ENCODE results near the gene WDR6. TPM values are rescaled to one million over a fixed set of nuclear protein-coding genes. Genes with fewer than 3 reads are reported as not detected.

The WDR6 gene
- total and polyA plus RNA-seq, 8 donors, result 156 to 217 (median 183) TPM

DNA sequence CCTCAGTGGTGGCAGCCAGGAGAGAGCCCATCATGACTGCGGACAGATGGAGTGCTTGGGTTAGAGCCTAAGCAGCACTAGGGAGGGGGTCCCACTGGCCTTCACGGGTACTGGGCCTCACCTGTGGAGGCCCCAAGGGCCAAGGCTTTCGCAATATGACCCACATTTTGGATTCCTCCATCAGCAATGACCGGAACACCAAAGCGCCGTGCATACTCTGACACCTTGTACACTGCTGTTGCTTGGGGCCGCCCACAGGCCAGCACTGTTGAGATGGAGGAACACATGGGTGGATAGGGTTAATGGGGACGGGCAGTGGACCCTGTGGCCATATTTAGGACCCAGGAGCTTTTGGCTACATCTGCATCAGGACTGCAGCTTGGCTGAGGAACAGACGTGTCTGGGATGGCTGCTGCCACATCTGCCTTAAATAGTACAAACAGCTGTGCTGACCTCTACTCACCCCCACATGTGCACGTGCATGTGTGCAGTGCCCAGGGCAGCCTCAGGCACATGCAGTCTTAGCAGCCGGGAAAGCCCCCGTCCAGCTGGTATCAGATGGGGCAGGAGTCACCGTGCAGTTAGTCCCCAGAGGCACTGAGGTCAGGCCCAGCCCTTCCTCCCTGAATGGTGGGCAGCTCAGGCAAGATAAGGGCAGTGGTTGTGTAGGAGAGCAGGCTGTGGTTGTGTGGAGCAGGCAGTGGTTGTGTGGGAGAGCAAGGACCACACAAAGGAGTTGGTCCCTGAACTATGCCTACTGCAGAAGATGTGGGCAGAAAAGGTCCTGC lies 18.0 kb downstream of the WDR6 start:
- no peaks in the 10 kb centered on the region for H3K9me3 ChIP-seq
- H3K4me3 ChIP-seq, result no peak overlapping the region
- ATAC-seq (no peak), DNase-seq (no peak)
- no peak overlapping the region for H3K27ac ChIP-seq
- intact Hi-C loops (cut with DNase I), result no loop called here
- TF ChIP-seq, protein P1, sequence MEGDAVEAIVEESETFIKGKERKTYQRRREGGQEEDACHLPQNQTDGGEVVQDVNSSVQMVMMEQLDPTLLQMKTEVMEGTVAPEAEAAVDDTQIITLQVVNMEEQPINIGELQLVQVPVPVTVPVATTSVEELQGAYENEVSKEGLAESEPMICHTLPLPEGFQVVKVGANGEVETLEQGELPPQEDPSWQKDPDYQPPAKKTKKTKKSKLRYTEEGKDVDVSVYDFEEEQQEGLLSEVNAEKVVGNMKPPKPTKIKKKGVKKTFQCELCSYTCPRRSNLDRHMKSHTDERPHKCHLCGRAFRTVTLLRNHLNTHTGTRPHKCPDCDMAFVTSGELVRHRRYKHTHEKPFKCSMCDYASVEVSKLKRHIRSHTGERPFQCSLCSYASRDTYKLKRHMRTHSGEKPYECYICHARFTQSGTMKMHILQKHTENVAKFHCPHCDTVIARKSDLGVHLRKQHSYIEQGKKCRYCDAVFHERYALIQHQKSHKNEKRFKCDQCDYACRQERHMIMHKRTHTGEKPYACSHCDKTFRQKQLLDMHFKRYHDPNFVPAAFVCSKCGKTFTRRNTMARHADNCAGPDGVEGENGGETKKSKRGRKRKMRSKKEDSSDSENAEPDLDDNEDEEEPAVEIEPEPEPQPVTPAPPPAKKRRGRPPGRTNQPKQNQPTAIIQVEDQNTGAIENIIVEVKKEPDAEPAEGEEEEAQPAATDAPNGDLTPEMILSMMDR (IDR thresholded peaks at IDR 0.05), result no peak
- no peaks in the 10 kb centered on the region for H3K27me3 ChIP-seq
- peaks cover 0 to 51% of the 10 kb centered on the region in 2 donors for H3K36me3 ChIP-seq
- H3K4me1 ChIP-seq, result peaks cover 24 to 65% of the 10 kb centered on the region in 2 donors

DNA sequence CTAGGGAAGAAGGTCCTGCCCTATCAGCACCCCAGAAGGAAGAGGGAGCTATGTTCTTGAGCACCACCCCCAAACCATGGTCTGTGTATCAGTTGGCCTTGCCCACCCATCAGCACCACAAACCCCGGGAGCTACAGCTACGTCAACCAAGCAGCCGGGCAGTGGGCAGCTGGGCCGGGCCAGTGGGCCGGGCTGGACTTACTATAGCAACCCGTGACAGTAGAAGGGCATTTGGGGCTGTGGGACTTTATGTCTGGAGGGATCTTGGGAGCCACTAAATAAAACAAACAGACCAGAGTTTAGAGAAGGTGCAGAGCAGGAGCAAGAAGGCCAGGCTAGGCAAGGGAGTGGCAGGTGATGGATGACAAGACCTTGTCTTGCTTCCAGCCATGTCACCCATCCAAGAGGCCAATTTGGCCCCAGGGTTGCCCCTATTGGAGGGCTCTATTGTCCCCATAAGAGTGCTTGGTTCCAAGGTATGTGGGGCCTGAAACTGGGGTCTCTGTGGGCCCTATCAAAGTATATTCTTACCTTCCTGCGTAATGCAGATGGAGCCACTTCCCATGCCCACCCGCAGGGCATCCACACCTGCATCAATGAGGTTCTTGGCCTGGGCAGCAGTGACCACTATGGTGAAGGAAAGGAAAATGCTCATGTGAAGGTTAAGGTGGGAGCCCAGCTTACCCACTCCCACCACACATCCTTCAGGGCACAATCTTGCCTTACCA lies 18.8 kb downstream of the WDR6 start:
- H3K27ac ChIP-seq, result no peak overlapping the region
- TF ChIP-seq, protein P1 (IDR thresholded peaks at IDR 0.05), result no peak
- intact Hi-C loops (cut with DNase I), result no loop called here
- no peaks in the 10 kb centered on the region for H3K9me3 ChIP-seq
- DNase-seq, result no peak
- no peaks in the 10 kb centered on the region for H3K27me3 ChIP-seq
- H3K4me1 ChIP-seq, result peaks cover 21 to 58% of the 10 kb centered on the region in 2 donors
- ATAC-seq, result no peak
- peaks cover 0 to 58% of the 10 kb centered on the region in 2 donors for H3K36me3 ChIP-seq
- H3K4me3 ChIP-seq, result no peak overlapping the region

DNA sequence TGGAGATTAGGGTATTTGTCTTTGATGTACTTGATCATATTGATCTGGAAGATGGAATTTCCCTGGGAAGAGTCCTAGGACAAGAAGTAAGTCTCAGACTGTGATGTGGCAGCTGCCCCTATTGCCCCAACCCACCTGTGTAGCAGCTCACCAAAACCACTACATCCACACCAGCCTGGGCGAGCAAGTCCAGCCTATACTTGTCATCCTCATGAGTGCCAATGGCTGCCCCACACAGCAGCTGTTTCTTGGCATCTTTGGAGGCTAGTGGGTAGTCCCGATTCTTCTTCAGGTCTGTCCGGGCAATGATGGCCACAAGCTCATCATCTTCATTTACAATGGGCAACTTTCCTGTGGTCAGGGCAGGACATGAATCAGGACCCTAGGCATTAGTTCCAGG lies 19.3 kb downstream of the WDR6 start:
- no peak overlapping the region for H3K4me3 ChIP-seq
- peaks cover 0 to 64% of the 10 kb centered on the region in 2 donors for H3K36me3 ChIP-seq
- intact Hi-C loops (cut with DNase I), result no loop called here
- TF ChIP-seq, protein P1 (IDR thresholded peaks at IDR 0.05), result no peak
- no peak overlapping the region for H3K27ac ChIP-seq
- H3K4me1 ChIP-seq, result peaks cover 21 to 58% of the 10 kb centered on the region in 2 donors
- no peaks in the 10 kb centered on the region for H3K27me3 ChIP-seq
- no peak for ATAC-seq
- no peak for DNase-seq
- H3K9me3 ChIP-seq, result no peaks in the 10 kb centered on the region

DNA sequence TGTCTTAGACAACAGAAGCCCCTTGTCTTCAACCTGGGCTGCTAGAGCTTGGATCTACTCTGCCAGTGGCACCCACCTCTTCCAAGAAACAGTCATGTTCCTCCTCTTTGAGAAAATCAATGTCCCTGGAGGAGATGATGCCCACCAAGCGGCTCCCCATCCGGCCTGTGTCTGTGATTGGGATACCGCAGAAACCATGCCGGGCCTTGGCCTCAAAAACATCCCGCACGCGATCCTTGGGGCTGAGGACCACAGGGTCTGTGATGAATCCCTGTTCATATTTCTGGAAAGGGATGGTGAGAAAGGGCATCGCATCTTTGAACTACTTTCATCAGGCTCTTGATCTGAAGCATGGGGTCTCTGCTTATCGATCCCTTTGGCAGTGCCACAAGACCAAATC lies 20.4 kb downstream of the WDR6 start:
- TF ChIP-seq, protein P1 (IDR thresholded peaks at IDR 0.05), result no peak
- intact Hi-C loops (cut with DNase I), result no loop called here
- H3K36me3 ChIP-seq, result peaks cover 0 to 75% of the 10 kb centered on the region in 2 donors
- no peak for ATAC-seq
- DNase-seq, result no peak
- H3K27me3 ChIP-seq, result no peaks in the 10 kb centered on the region
- no peak overlapping the region for H3K27ac ChIP-seq
- H3K9me3 ChIP-seq, result no peaks in the 10 kb centered on the region
- no peak overlapping the region for H3K4me3 ChIP-seq
- H3K4me1 ChIP-seq, result peaks cover 21 to 55% of the 10 kb centered on the region in 2 donors

DNA sequence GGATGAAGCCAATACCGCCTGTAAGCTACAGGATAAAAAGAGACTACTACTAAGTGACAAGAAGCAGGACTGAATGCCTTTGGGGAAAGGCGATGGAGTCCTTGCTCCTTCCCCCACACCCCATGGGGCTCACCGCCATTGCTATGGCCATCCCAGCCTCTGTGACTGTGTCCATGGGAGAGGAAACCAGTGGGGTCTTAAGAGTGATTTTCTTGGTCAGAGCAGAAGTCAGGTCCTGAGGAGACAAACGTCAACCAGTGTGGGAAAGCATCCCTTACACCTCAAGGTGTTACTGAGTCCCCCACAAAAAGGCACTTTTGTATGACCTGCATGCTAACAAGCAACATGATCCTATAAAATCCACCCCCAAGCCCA lies 21.1 kb downstream of the WDR6 start:
- ATAC-seq, result no peak
- Histone ChIP-seq H3K27ac (peak overlapping the region in 1 of 2 donors; percentile 84), H3K9me3 (no peaks in the 10 kb centered on the region), H3K4me1 (peaks cover 15 to 49% of the 10 kb centered on the region in 2 donors), H3K36me3 (peaks cover 0 to 77% of the 10 kb centered on the region in 2 donors), H3K4me3 (peak overlapping the region; percentile 65 to 68), H3K27me3 (no peaks in the 10 kb centered on the region)
- DNase-seq, result no peak
- intact Hi-C loops (cut with DNase I), result no loop called here
- TF ChIP-seq, protein P1 (IDR thresholded peaks at IDR 0.05), result no peak

All from left lung (tissue), 10 donors.